GM10266 (cell line): Measurements from ENCODE around the gene GNB1.

ENCODE experiments used
- DNase-seq: peaks from one replicate; pipeline ENCODE4 v3.0.0; 2012; ENCODE audit errors: extremely low spot score
- TF ChIP-seq, protein P1 (sequence below): IDR thresholded peaks from 2 replicates; pipeline ENCODE4 v1.5.1; 2012; ENCODE audit warnings: mild to moderate bottlenecking, low read depth; ENCODE audit not compliant: control insufficient read depth, insufficient read depth; ENCODE audit errors: missing control alignments

GNB1 gene

GRCh38 chr1:1911350-1912041 is 20.6 kb upstream of the GNB1 start:
- DNase-seq: no peak
- TF ChIP-seq, protein P1, sequence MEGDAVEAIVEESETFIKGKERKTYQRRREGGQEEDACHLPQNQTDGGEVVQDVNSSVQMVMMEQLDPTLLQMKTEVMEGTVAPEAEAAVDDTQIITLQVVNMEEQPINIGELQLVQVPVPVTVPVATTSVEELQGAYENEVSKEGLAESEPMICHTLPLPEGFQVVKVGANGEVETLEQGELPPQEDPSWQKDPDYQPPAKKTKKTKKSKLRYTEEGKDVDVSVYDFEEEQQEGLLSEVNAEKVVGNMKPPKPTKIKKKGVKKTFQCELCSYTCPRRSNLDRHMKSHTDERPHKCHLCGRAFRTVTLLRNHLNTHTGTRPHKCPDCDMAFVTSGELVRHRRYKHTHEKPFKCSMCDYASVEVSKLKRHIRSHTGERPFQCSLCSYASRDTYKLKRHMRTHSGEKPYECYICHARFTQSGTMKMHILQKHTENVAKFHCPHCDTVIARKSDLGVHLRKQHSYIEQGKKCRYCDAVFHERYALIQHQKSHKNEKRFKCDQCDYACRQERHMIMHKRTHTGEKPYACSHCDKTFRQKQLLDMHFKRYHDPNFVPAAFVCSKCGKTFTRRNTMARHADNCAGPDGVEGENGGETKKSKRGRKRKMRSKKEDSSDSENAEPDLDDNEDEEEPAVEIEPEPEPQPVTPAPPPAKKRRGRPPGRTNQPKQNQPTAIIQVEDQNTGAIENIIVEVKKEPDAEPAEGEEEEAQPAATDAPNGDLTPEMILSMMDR: no peak

DNA sequence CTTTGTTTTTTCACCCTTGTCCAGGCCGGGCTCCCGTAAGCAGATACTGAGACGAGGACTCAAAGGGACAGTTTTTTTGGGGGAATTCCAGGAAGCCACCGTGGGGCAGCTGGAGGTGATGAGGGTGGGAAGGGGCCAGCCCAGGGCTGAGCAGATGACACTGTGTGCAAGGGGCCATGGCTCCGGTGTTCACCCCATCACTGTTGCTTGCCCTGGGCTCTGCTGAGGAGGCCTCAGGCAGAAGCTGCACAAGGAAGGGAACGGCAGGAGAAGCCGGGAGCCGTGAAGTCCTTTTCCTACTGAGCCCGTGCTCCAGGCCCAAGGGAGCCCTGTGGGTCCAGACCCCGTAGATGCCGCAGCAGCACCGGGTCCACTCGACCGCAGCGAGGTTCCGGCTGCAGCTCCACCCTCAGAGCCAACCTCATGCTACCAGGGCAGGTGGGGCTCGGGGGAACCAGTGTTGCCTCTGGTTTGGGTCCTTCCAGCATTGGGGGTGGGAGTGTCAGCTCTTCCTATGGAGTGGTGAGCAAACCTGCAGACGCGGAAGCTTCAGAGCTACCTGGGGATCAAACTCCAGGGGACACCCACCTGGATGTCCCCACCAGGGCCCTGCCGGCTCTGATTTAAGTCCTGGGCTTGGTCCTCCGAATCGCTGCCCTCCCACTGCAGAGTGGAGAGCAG is 19.9 kb upstream of the GNB1 start:
- no peak for DNase-seq
- TF ChIP-seq, protein P1: no peak

DNA sequence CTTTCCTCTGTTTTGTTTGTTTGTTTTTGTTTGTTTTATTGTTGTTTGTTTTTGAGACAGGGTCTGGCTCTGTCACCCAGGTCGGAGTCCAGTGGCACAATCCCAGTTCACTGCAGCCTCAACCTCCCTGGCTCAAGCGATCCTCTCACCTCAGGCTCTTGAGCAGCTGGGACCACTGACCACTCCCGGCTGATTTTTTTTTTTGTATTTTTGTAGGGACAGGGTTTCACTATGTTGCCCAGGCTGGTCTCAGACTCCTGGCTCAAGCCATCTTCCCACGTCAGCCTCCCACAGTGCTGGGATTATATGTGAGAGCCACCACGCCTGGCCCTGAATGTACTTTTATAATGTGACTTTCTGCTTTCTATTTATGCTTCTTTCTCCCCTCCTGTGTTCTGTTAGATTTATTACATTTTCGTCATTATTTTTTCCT is 19.2 kb upstream of the GNB1 start:
- no peak for DNase-seq
- TF ChIP-seq, protein P1: no peak

- TF ChIP-seq, protein P1: no peak
- DNase-seq: no peak
These were observed 17.6 kb upstream of the GNB1 start for GRCh38 chr1:1908506-1908791.

GRCh38 chr1:1907098-1907736 is 16.3 kb upstream of the GNB1 start:
- TF ChIP-seq, protein P1: no peak
- DNase-seq: no peak

DNA sequence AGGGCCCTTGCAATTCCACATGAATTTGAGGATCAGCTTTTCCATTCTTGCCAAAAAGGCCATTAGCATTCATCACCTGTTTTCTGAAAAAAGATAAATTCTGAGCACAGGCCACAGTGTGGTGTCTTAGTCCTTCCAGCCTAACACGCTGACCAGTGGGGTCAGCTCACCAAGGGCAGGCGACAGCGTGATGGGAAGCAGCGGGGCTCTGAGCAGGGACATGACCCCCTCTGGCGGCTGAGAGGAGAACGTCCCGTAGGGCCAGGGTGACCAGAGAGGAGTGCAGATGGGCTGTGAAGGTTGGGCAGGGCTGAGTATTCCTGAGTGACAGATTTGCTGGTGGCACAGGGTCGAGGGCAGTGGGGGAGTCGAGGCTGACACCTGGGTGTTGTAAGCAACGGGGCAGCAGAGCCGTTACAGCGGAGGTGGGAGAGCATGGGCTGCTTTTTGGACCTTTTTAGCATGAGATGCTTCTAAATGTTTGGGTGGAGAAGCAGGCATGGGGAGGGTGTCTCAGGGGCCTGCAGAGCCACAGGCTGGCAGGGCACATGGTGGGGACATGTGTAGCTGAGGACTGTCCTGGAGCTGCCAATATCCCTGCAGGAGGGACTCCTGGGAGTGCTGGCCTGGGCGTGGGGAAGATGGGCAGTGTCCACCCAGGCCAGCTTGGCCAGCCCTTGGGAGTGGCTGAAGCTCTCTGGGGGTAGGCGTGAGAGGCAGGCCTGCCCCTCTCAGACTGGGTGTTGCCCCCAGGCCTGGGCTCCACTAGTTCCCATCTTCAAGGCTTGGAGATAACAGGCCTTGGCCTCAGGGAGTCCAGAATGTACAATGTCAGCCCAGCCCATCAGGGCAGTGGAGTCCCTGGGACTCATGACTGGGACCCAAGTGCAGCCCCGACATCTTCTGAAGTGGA is 15.6 kb upstream of the GNB1 start:
- TF ChIP-seq, protein P1: peak; percentile 96

More for the DNA sequence above, 15.6 kb upstream of the GNB1 start:
- peak; percentile 82 for DNase-seq
